ENCODE measurements around the gene CACNA1G. TPM values are rescaled to one million over a fixed set of nuclear protein-coding genes. Genes with fewer than 3 reads are reported as not detected.

CACNA1G gene
- total RNA-seq, 6 experiments from 2014 or later: not detected

- Histone ChIP-seq H3K27ac (no peak overlapping the region), H3K4me3 (no peak overlapping the region), H3K4me1 (peaks cover 0 to 22% (median 6%) of the 10 kb centered on the region in 4 donors), H3K36me3 (peaks cover 0 to 5% (median 0%) of the 10 kb centered on the region in 4 donors), H3K9me3 (no peaks in the 10 kb centered on the region), H3K27me3 (peaks cover 4 to 29% of the 10 kb centered on the region in 2 donors)
- TF ChIP-seq POLR2A (IDR thresholded peaks at IDR 0.05): no peak
- TF ChIP-seq CTCF (IDR thresholded peaks at IDR 0.05): no peak
- intact Hi-C loops (cut with DNase I): loop anchor here in 1 of 2 donors (10.0 kb wide), 1 partner anchor 276 kb away; the partner anchor contains the start of gene WFIKKN2
- ATAC-seq: no peak
- WGBS (ENCODE audit: insufficient coverage, low coverage, low lambda C conversion rate, missing lambda C conversion rate): 24% methylated on average over 8 of the region's 18 CpGs
- no peak for DNase-seq
These were observed 2.0 kb upstream of the CACNA1G start for GRCh38 chr17:50558581-50558940.

GRCh38 chr17:50558941-50559614, 1.4 kb upstream of the CACNA1G start:
- Histone ChIP-seq H3K27me3 (peaks cover 4 to 29% of the 10 kb centered on the region in 2 donors), H3K4me1 (peaks cover 0 to 22% (median 6%) of the 10 kb centered on the region in 4 donors), H3K36me3 (peaks cover 0 to 5% (median 0%) of the 10 kb centered on the region in 4 donors), H3K9me3 (no peaks in the 10 kb centered on the region), H3K27ac (no peak overlapping the region), H3K4me3 (no peak overlapping the region)
- 6% methylated on average over 14 of the region's 55 CpGs for WGBS (ENCODE audit: insufficient coverage, low coverage, low lambda C conversion rate, missing lambda C conversion rate)
- no peak for ATAC-seq
- TF ChIP-seq CTCF (IDR thresholded peaks at IDR 0.05): no peak
- no peak for TF ChIP-seq POLR2A (IDR thresholded peaks at IDR 0.05)
- no peak for DNase-seq
- intact Hi-C loops (cut with DNase I): loop anchor here in 1 of 2 donors (10.0 kb wide), 1 partner anchor 276 kb away; the partner anchor contains the start of gene WFIKKN2

GRCh38 chr17:50559674-50560184, 786 bp upstream of the CACNA1G start:
- intact Hi-C loops (cut with DNase I): loop anchor here in 1 of 2 donors (10.0 kb wide), 1 partner anchor 275 kb away; the partner anchor contains the start of gene WFIKKN2
- Histone ChIP-seq H3K4me3 (peak overlapping the region; percentile 23 to 43 (median 35)), H3K27ac (no peak overlapping the region), H3K4me1 (peaks cover 0 to 22% (median 6%) of the 10 kb centered on the region in 4 donors), H3K36me3 (peaks cover 0 to 5% (median 0%) of the 10 kb centered on the region in 4 donors), H3K9me3 (no peaks in the 10 kb centered on the region), H3K27me3 (peaks cover 4 to 29% of the 10 kb centered on the region in 2 donors)
- ATAC-seq (peak; percentile 49 to 63 (median 54)), DNase-seq (no peak)
- 0% methylated on average over 6 of the region's 27 CpGs for WGBS (ENCODE audit: insufficient coverage, low coverage, low lambda C conversion rate, missing lambda C conversion rate)
- TF ChIP-seq CTCF (IDR thresholded peaks at IDR 0.05) (no peak), POLR2A (IDR thresholded peaks at IDR 0.05) (no peak)

- intact Hi-C loops (cut with DNase I): no loop called here
- 0% methylated on average over 3 of the region's 88 CpGs for WGBS (ENCODE audit: insufficient coverage, low coverage, low lambda C conversion rate, missing lambda C conversion rate)
- Histone ChIP-seq H3K4me1 (peaks cover 0 to 22% (median 6%) of the 10 kb centered on the region in 4 donors), H3K27me3 (peaks cover 4 to 29% of the 10 kb centered on the region in 2 donors), H3K9me3 (no peaks in the 10 kb centered on the region), H3K27ac (no peak overlapping the region), H3K4me3 (peak overlapping the region; percentile 23 to 43 (median 35)), H3K36me3 (no peaks in the 10 kb centered on the region)
- DNase-seq (no peak), ATAC-seq (no peak)
- TF ChIP-seq CTCF (IDR thresholded peaks at IDR 0.05) (no peak), POLR2A (IDR thresholded peaks at IDR 0.05) (no peak)
These were observed 623 bp downstream of the CACNA1G start for GRCh38 chr17:50560931-50561745.

Data from right lobe of liver (tissue), 6 donors.